IMR-90 (cell line): ENCODE results near the gene DCAF10. TPM values are rescaled to one million over a fixed set of nuclear protein-coding genes. Genes with fewer than 3 reads are reported as not detected.
"Not testable (repeated sequence)": the region's sequence is repeated elsewhere in the genome, so short reads cannot be mapped to it uniquely, and the experiment has no call there.

ENCODE experiments used
- ATAC-seq: fragments of 200-7000 bp; cut with Tn5 transposase; 2 replicates; pipeline ENCODE4 v1.9.1; 2020; ENCODE audit warnings: low read depth, mild to moderate bottlenecking, moderate library complexity
- BruUV-seq: library from RNA; stranded (reverse); fragments of 400-500 nt; replicated peaks from 2 replicates; lab custom pipeline; 2021; lab: Mats Ljungman, UMichigan
- CTCF ChIA-PET: fragments of 300-600 bp; formaldehyde crosslinking; extraction: SDS; loops from one replicate; lab custom pipeline; 2021; ENCODE audit warnings: antibody characterized with exemption; lab: Yijun Ruan, JAX
- POLR2A ChIA-PET: fragments of 300-600 bp; sonication (Branson Sonifier 250); formaldehyde crosslinking; loops from one replicate; lab custom pipeline; 2022; ENCODE audit warnings: antibody characterized with exemption; ENCODE audit not compliant: unreplicated experiment; lab: Charles Lee
- DNase-seq: peaks from one replicate; pipeline ENCODE4 v3.0.0; 2013
- H2AFZ ChIP-seq: replicated peaks from 2 replicates; pipeline ENCODE3; 2013; ENCODE audit warnings: low read length, mild to moderate bottlenecking; ENCODE audit not compliant: poor library complexity
- H2AK5ac ChIP-seq: 2 replicates; pipeline ENCODE4 v1.6.1; 2013; ENCODE audit warnings: low read depth, low read length, inconsistent platforms
- H2AK9ac ChIP-seq: replicated peaks from 2 replicates; pipeline ENCODE3; 2013; ENCODE audit warnings: mild to moderate bottlenecking, low read depth, low read length, moderate library complexity; ENCODE audit not compliant: poor library complexity
- H2BK120ac ChIP-seq: 2 replicates; pipeline ENCODE4 v1.6.1; 2013; ENCODE audit warnings: low read depth, low read length, inconsistent platforms
- H2BK15ac ChIP-seq: 3 replicates; pipeline ENCODE4 v1.6.1; 2013; ENCODE audit warnings: low read depth, low read length, inconsistent platforms
- H2BK20ac ChIP-seq: 2 replicates; pipeline ENCODE4 v1.6.1; 2013; ENCODE audit warnings: low read depth, mild to moderate bottlenecking, inconsistent platforms, low read length, moderate library complexity
- H2BK5ac ChIP-seq: 2 replicates; pipeline ENCODE4 v1.6.1; 2013; ENCODE audit warnings: mild to moderate bottlenecking, low read depth, low read length, inconsistent platforms; ENCODE audit not compliant: poor library complexity, severe bottlenecking
- H3K14ac ChIP-seq: replicated peaks from 2 replicates; pipeline ENCODE4 v1.6.1; 2013; ENCODE audit warnings: low read depth, low read length, inconsistent platforms
- H3K18ac ChIP-seq: 2 replicates; pipeline ENCODE4 v1.6.1; 2013; ENCODE audit warnings: low read depth, low read length, control low read depth
- H3K23ac ChIP-seq: 2 replicates; pipeline ENCODE4 v1.6.1; 2013; ENCODE audit warnings: low read depth, low read length, inconsistent platforms
- H3K27ac ChIP-seq: 2 replicates; pipeline ENCODE4 v1.5.1; 2013; ENCODE audit warnings: mild to moderate bottlenecking, control low read depth, low read length; ENCODE audit not compliant: insufficient read depth
- H3K27me3 ChIP-seq: 2 replicates; pipeline ENCODE4 v1.6.1; 2013; ENCODE audit warnings: low read length; ENCODE audit not compliant: control insufficient read depth, insufficient read depth
- H3K36me3 ChIP-seq: 2 replicates; pipeline ENCODE4 v1.6.1; 2013; ENCODE audit warnings: low read length, mixed read lengths; ENCODE audit not compliant: control insufficient read depth, insufficient read depth
- H3K4ac ChIP-seq: 2 replicates; pipeline ENCODE4 v1.6.1; 2013; ENCODE audit warnings: low read depth, low read length, inconsistent platforms
- H3K4me1 ChIP-seq: 2 replicates; pipeline ENCODE4 v1.6.1; 2013; ENCODE audit warnings: low read length, mixed read lengths; ENCODE audit not compliant: control insufficient read depth, insufficient read depth
- H3K4me2 ChIP-seq: 2 replicates; pipeline ENCODE4 v1.6.1; 2013; ENCODE audit warnings: low read depth, mild to moderate bottlenecking, control low read depth, low read length, moderate library complexity
- H3K4me3 ChIP-seq: 2 replicates; pipeline ENCODE4 v1.5.1; 2013; ENCODE audit warnings: low read depth, mild to moderate bottlenecking, control low read depth, low read length, moderate library complexity; ENCODE audit not compliant: insufficient read depth
- H3K56ac ChIP-seq: 2 replicates; pipeline ENCODE4 v1.6.1; 2013; ENCODE audit warnings: low read length, inconsistent platforms; ENCODE audit not compliant: insufficient read depth; ENCODE audit errors: extremely low read depth
- H3K79me1 ChIP-seq, 2 experiments: 2 replicates each; pipeline ENCODE4 v1.6.1; 2013; ENCODE audit warnings: low read length in 2 of 2, inconsistent platforms in 1 of 2, low read depth in 1 of 2
- H3K9ac ChIP-seq: 2 replicates; pipeline ENCODE4 v1.6.1; 2013; ENCODE audit warnings: low read depth, low read length, control low read depth
- H3K9me1 ChIP-seq: 2 replicates; pipeline ENCODE4 v1.6.1; 2013; ENCODE audit warnings: low read length, inconsistent platforms; ENCODE audit not compliant: insufficient read depth
- H3K9me3 ChIP-seq: 2 replicates; pipeline ENCODE4 v1.6.1; 2013; ENCODE audit warnings: low read length; ENCODE audit not compliant: control insufficient read depth, insufficient read depth
- H4K20me1 ChIP-seq: 2 replicates; pipeline ENCODE4 v1.6.1; 2013; ENCODE audit warnings: low read length, inconsistent platforms; ENCODE audit not compliant: insufficient read depth
- H4K5ac ChIP-seq: 2 replicates; pipeline ENCODE4 v1.6.1; 2013; ENCODE audit warnings: mild to moderate bottlenecking, low read depth, low read length, control low read depth
- H4K8ac ChIP-seq, 2 experiments: 2 replicates each; pipeline ENCODE4 v1.6.1; 2013; ENCODE audit warnings: low read depth in 2 of 2, low read length in 2 of 2, control low read depth in 1 of 2, inconsistent platforms in 1 of 2
- H4K91ac ChIP-seq: 2 replicates; pipeline ENCODE4 v1.6.1; 2013; ENCODE audit warnings: low read depth, low read length, inconsistent platforms; ENCODE audit not compliant: insufficient read depth
- WGBS, 2 experiments: methylation state at CpG; one replicate each; pipeline versions ENCODE4 v1.1.5 to v1.1.7; 2013; ENCODE audit warnings: missing lambda C conversion rate in 2 of 2; ENCODE audit not compliant: insufficient read length in 1 of 2; ENCODE audit errors: extremely low coverage in 2 of 2; 5-methylcytosine and 5-hydroxymethylcytosine counted together
- dilution Hi-C: fragments of 300-500 bp; cut with HindIII; formaldehyde crosslinking; loops from one replicate; pipeline ENCODE4 v1.14.3; 2018; ENCODE audit warnings: low sequenced_read_pairs; ENCODE audit not compliant: unreplicated experiment
- in situ Hi-C: fragments of 300-500 bp; cut with MboI; formaldehyde crosslinking; loops from 3 replicates; pipeline ENCODE4 v1.14.3; 2019; ENCODE audit warnings: low sequenced_read_pairs, inconsistent platforms, mixed read lengths
- intact Hi-C: fragments of 100-400 bp; cut with micrococcal nuclease; formaldehyde crosslinking; loops from 2 replicates; pipeline ENCODE4 v1.10.0; 2022
- polyA plus RNA-seq, 3 experiments: library from polyadenylated mRNA; depleted of rRNA; stranded (reverse); fragments of >200 nt; gene quantifications; 2 replicates each; pipeline ENCODE4 v1.2.3, GENCODE V29; 2012; ENCODE audit warnings: low replicate concordance in 1 of 3
- total RNA-seq: library from RNA; depleted of rRNA; stranded (reverse); fragments of >200 nt; gene quantifications from 2 replicates; pipeline ENCODE4 v1.2.3, GENCODE V29; 2012

Gene DCAF10
- total and polyA plus RNA-seq, 2 of the 4 experiments (the other 2 are of a cell fraction), result 17.1 to 19.4 TPM

GRCh38 chr9:37909836-37910235, 109.2 kb downstream of the DCAF10 start:
- Histone ChIP-seq H3K4me1 (peaks cover 12% of the 10 kb centered on the region), H3K79me1 (peaks cover 0 to 23% of the 10 kb centered on the region in 2 experiments; a peak in 2 of 4 replicates)
- CTCF ChIA-PET, result interaction anchor here (0.6 kb wide), 2 partner anchors 311 to 354 kb away, joined by 3 read pairs; no protein-coding TSS in a partner anchor
- H4K5ac ChIP-seq, H3K14ac ChIP-seq, ATAC-seq, H4K20me1 ChIP-seq, POLR2A ChIA-PET, H2AK5ac ChIP-seq, intact Hi-C loops, H3K23ac ChIP-seq, BruUV-seq, H2BK20ac ChIP-seq, H3K9me3 ChIP-seq, H3K4me2 ChIP-seq, H2BK5ac ChIP-seq, H3K9ac ChIP-seq, H3K27ac ChIP-seq, H2AFZ ChIP-seq, H2BK120ac ChIP-seq, H2BK15ac ChIP-seq, H2AK9ac ChIP-seq, H4K8ac ChIP-seq, H3K4ac ChIP-seq, H4K91ac ChIP-seq, H3K36me3 ChIP-seq, H3K56ac ChIP-seq, H3K27me3 ChIP-seq, H3K9me1 ChIP-seq, H3K4me3 ChIP-seq, DNase-seq, H3K18ac ChIP-seq: not testable (repeated sequence)
- in situ Hi-C loops, result loop anchor here (5.0 to 10.0 kb wide), 4 partner anchors 252 to 452 kb away; no protein-coding TSS in a partner anchor
- whole genome bisulfite sequencing, 2 experiments, result 100% methylated on average over 1 of the region's 5 CpGs; no CpG with 5 or more reads in 1 of the 2 experiments
- dilution Hi-C loops, result loop anchor here (25.0 kb wide), 1 partner anchor 477 kb away; the partner anchor contains the start of gene ALDH1B1
